ENCODE measurements around the gene INPP5A. TPM values are rescaled to one million over a fixed set of nuclear protein-coding genes. Genes with fewer than 3 reads are reported as not detected.

The INPP5A gene
- total RNA-seq, 1 donor from 2014 or later = 41.0 TPM

DNA sequence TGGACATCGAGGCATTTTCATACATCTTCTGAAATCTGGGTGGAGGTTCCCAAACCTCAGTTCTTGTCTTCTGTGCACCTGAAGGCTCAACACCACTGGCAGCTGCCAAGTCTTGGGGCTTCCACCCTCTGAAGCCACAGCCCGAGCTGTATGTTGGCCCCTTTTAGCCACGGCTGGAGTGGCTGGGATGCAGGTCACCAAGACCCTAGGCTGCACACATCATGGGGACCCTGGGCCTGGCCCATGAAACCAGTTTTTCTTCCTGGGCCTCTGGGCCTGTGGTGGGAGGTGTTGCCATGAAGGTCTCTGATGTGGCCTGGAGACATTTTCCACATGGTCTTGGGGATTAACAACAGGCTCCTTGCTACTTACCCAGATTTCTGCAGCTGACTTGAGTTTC, 62.1 kb downstream of the INPP5A start:
- Mint-ChIP-seq H3K4me3 (no peak overlapping the region), H3K4me1 (peaks cover 9% of the 10 kb centered on the region), H3K27ac (no peak overlapping the region), H3K9me3 (peaks cover 34% of the 10 kb centered on the region), H3K27me3 (ENCODE audit: low read depth) (no peaks in the 10 kb centered on the region), H3K36me3 (peaks cover 24% of the 10 kb centered on the region)
- DNase-seq (ENCODE audit: low spot score in 2 of 2, unreplicated experiment in 2 of 2) = no peak
- TF ChIP-seq, protein P1, sequence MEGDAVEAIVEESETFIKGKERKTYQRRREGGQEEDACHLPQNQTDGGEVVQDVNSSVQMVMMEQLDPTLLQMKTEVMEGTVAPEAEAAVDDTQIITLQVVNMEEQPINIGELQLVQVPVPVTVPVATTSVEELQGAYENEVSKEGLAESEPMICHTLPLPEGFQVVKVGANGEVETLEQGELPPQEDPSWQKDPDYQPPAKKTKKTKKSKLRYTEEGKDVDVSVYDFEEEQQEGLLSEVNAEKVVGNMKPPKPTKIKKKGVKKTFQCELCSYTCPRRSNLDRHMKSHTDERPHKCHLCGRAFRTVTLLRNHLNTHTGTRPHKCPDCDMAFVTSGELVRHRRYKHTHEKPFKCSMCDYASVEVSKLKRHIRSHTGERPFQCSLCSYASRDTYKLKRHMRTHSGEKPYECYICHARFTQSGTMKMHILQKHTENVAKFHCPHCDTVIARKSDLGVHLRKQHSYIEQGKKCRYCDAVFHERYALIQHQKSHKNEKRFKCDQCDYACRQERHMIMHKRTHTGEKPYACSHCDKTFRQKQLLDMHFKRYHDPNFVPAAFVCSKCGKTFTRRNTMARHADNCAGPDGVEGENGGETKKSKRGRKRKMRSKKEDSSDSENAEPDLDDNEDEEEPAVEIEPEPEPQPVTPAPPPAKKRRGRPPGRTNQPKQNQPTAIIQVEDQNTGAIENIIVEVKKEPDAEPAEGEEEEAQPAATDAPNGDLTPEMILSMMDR (IDR thresholded peaks at IDR 0.05; ENCODE audit: unreplicated experiment) = no peak

DNA sequence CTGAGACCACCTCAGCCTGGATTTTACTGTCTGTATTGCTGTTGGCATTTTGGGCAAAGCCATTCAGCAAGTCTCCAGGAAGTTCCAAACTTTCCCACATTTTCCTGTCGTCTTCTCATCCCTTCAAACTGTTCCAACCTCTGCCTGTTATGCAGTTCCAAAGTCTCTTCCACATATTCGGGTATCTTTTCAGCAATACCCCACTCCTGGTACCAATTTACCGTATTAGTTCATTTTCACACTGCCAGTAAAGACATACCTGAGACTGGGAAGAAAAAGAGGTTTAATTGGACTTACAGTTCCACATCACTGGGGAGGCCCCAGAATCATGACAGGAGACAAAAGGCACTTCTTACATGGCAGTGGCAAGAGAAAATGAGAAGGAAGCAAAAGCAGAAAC, 62.8 kb downstream of the INPP5A start:
- H3K36me3 Mint-ChIP-seq = peaks cover 24% of the 10 kb centered on the region
- H3K9me3 Mint-ChIP-seq = peaks cover 34% of the 10 kb centered on the region
- TF ChIP-seq, protein P1 (IDR thresholded peaks at IDR 0.05; ENCODE audit: unreplicated experiment) = no peak
- H3K27ac Mint-ChIP-seq = no peak overlapping the region
- peaks cover 7% of the 10 kb centered on the region for H3K4me1 Mint-ChIP-seq
- no peak overlapping the region for H3K4me3 Mint-ChIP-seq
- H3K27me3 Mint-ChIP-seq (ENCODE audit: low read depth) = no peaks in the 10 kb centered on the region
- DNase-seq (ENCODE audit: low spot score in 2 of 2, unreplicated experiment in 2 of 2) = no peak

DNA sequence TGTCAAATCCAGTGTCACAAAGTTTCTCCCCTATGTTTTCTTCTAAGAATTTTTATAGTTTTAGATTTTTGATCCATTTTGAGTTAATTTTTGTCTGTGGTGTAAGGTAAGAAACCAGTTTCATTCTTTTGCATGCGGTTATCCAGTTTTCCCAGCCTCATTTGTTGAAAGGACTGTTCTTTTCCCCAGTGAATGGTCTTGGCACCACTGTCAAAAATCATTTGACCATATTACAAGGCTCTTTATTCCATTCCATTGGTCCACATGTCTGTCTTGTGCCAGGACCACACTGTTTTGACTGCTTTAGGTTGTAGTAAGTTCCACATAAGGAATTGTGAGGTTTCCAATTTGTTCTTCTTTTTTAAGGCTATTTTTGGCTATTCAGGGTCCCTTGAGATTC, 64.0 kb downstream of the INPP5A start:
- Mint-ChIP-seq H3K9me3 (peaks cover 34% of the 10 kb centered on the region), H3K27me3 (ENCODE audit: low read depth) (no peaks in the 10 kb centered on the region), H3K4me3 (no peak overlapping the region), H3K4me1 (peaks cover 2% of the 10 kb centered on the region), H3K27ac (no peak overlapping the region), H3K36me3 (peaks cover 24% of the 10 kb centered on the region)
- TF ChIP-seq, protein P1 (IDR thresholded peaks at IDR 0.05; ENCODE audit: unreplicated experiment) = no peak
- no peak for DNase-seq (ENCODE audit: low spot score in 2 of 2, unreplicated experiment in 2 of 2)

DNA sequence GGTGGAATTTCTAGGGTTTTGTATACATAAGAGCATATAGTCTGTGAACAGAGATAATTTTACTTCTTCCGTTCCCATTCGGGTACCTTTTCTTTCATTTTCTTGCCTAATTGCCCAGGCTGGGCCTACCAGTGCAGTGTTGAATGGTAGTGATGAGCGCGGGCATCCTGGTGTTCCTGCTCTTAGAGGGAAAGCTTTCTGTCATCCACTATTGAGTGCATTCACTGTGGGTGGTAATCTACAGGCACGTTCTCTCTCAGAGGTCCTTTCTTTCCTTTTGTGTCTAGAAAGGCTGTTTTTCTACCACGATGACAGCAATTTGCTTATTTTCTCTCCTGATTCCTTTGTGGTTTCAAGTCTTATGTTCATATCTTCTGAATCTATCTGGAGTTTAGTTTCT, 65.0 kb downstream of the INPP5A start:
- H3K9me3 Mint-ChIP-seq = peaks cover 34% of the 10 kb centered on the region
- no peak for DNase-seq (ENCODE audit: low spot score in 2 of 2, unreplicated experiment in 2 of 2)
- H3K27ac Mint-ChIP-seq = no peak overlapping the region
- TF ChIP-seq, protein P1 (IDR thresholded peaks at IDR 0.05; ENCODE audit: unreplicated experiment) = no peak
- H3K4me3 Mint-ChIP-seq = no peak overlapping the region
- H3K27me3 Mint-ChIP-seq (ENCODE audit: low read depth) = no peaks in the 10 kb centered on the region
- H3K36me3 Mint-ChIP-seq = peaks cover 24% of the 10 kb centered on the region
- H3K4me1 Mint-ChIP-seq = peaks cover 8% of the 10 kb centered on the region

DNA sequence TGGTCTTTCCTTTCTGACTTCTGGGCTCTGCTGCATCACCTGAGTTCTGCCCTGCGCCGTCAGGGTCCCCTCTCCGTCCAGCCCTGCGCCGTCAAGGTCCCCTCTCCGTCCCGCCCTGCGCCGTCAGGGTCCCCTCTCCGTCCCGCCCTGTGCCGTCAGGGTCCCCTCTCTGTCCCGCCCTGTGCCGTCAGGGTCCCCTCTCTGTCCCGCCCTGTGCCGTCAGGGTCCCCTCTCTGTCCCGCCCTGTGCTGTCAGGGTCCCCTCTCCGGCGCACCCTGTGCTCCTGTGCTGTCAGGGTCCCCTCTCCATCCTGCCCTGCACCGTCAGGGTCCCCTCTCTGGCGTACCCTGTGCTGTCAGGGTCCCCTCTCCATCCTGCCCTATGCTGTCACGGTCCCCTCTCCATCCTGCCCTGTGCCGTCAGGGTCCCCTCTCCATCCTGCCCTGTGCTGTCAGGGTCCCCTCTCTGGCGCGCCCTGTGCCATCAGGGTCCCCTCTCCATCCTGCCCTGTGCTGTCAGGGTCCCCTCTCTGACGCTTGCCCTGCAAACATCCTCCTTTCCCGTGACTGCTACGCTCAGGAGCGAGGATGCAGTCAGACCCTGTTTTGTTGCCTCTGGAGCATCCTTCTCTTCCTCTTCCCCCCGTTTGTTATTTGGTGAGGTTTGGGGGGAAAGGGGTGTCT, 66.4 kb downstream of the INPP5A start:
- peaks cover 25% of the 10 kb centered on the region for H3K9me3 Mint-ChIP-seq
- DNase-seq (ENCODE audit: low spot score in 2 of 2, unreplicated experiment in 2 of 2) = no peak
- H3K4me3 Mint-ChIP-seq = no peak overlapping the region
- H3K4me1 Mint-ChIP-seq = peaks cover 8% of the 10 kb centered on the region
- H3K36me3 Mint-ChIP-seq = peaks cover 19% of the 10 kb centered on the region
- H3K27me3 Mint-ChIP-seq (ENCODE audit: low read depth) = no peaks in the 10 kb centered on the region
- TF ChIP-seq, protein P1 (IDR thresholded peaks at IDR 0.05; ENCODE audit: unreplicated experiment) = no peak
- H3K27ac Mint-ChIP-seq = no peak overlapping the region

Data from mesothelial cell of epicardium (in vitro differentiated cells).